GM23338 (cell line): ENCODE measurements around the gene GLCE. TPM values are rescaled to one million over a fixed set of nuclear protein-coding genes. Genes with fewer than 3 reads are reported as not detected.

Experiments
- ATAC-seq: fragments of 200-7000 bp; cut with Tn5 transposase; 3 replicates; pipeline ENCODE4 v1.9.1; 2020
- DNase-seq: peaks from one replicate; pipeline ENCODE4 v3.0.0-alpha.2; 2015; ENCODE audit warnings: low spot score
- H2AFZ ChIP-seq: fragments of 200-600 bp; sonication (generic); 2 replicates; pipeline ENCODE4 v1.8.0; 2016; ENCODE audit warnings: antibody characterized with exemption, mild to moderate bottlenecking, moderate library complexity
- H3F3A ChIP-seq: fragments of 200-600 bp; sonication (generic); replicated peaks from 2 replicates; pipeline ENCODE4 v1.8.0; 2017; ENCODE audit warnings: antibody characterized with exemption, mixed run types, low read depth
- H3K27ac ChIP-seq: fragments of 200-600 bp; sonication (generic); 2 replicates; pipeline ENCODE4 v1.6.1; 2016; ENCODE audit warnings: low read depth
- H3K27me3 ChIP-seq: fragments of 200-600 bp; sonication (generic); 2 replicates; pipeline ENCODE4 v1.8.0; 2016; ENCODE audit warnings: mild to moderate bottlenecking, mixed run types, moderate library complexity; ENCODE audit not compliant: insufficient read depth
- H3K36me3 ChIP-seq: fragments of 200-600 bp; sonication (generic); 2 replicates; pipeline ENCODE4 v1.8.0; 2016; ENCODE audit warnings: mild to moderate bottlenecking; ENCODE audit not compliant: insufficient read depth
- H3K4me1 ChIP-seq: fragments of 200-600 bp; sonication (generic); 2 replicates; pipeline ENCODE4 v1.8.0; 2016; ENCODE audit warnings: mild to moderate bottlenecking, moderate library complexity; ENCODE audit not compliant: insufficient read depth
- H3K4me2 ChIP-seq: fragments of 200-600 bp; sonication (generic); 2 replicates; pipeline ENCODE4 v1.7.1; 2017; ENCODE audit warnings: mixed run types
- H3K4me3 ChIP-seq: fragments of 200-600 bp; sonication (generic); 2 replicates; pipeline ENCODE4 v1.6.1; 2016; ENCODE audit warnings: mixed run types
- H3K79me2 ChIP-seq: fragments of 200-600 bp; sonication (generic); replicated peaks from 2 replicates; pipeline ENCODE4 v1.8.0; 2017; ENCODE audit warnings: mild to moderate bottlenecking; ENCODE audit not compliant: insufficient read depth
- H3K9me2 ChIP-seq: fragments of 200-600 bp; sonication (generic); 2 replicates; pipeline ENCODE4 v1.8.0; 2017; ENCODE audit not compliant: insufficient read depth
- H4K20me1 ChIP-seq: fragments of 200-600 bp; sonication (generic); replicated peaks from 2 replicates; pipeline ENCODE4 v1.8.0; 2017; ENCODE audit warnings: mild to moderate bottlenecking; ENCODE audit not compliant: insufficient read depth
- H3K27ac Mint-ChIP-seq: 2 replicates; pipeline ENCODE4 v1.8.0; 2020; ENCODE audit warnings: inconsistent platforms, mild to moderate bottlenecking, moderate library complexity, mixed read lengths
- H3K27me3 Mint-ChIP-seq: 3 replicates; pipeline ENCODE4 v1.8.0; 2022; ENCODE audit warnings: low read depth, mild to moderate bottlenecking, moderate library complexity, mixed read lengths, inconsistent platforms; ENCODE audit not compliant: insufficient read depth, poor library complexity
- H3K36me3 Mint-ChIP-seq: 3 replicates; pipeline ENCODE4 v1.8.0; 2021; ENCODE audit warnings: low read depth, mild to moderate bottlenecking, inconsistent platforms, moderate library complexity, mixed read lengths
- H3K4me1 Mint-ChIP-seq: 3 replicates; pipeline ENCODE4 v1.8.0; 2020; ENCODE audit warnings: mild to moderate bottlenecking, inconsistent platforms, mixed read lengths
- H3K4me3 Mint-ChIP-seq: 3 replicates; pipeline ENCODE4 v1.8.0; 2021; ENCODE audit warnings: moderate library complexity, mild to moderate bottlenecking, inconsistent platforms, mixed read lengths
- H3K9me3 Mint-ChIP-seq: 3 replicates; pipeline ENCODE4 v1.8.0; 2020; ENCODE audit warnings: moderate library complexity, mild to moderate bottlenecking, inconsistent platforms, mixed read lengths
- CREB1 ChIP-seq: fragments of 250-450 bp; sonication (Bioruptor Pico); IDR thresholded peaks from 2 replicates; pipeline ENCODE4 v1.5.0; 2020; ENCODE audit warnings: low read depth, mild to moderate bottlenecking, moderate library complexity
- EZH2 ChIP-seq: fragments of 200-600 bp; sonication (generic); IDR thresholded peaks from one replicate; pipeline ENCODE4 v1.8.0; 2017; ENCODE audit warnings: antibody characterized with exemption, mild to moderate bottlenecking, low read depth; ENCODE audit not compliant: unreplicated experiment
- EZH2phosphoT487 ChIP-seq: fragments of 200-600 bp; sonication (generic); IDR thresholded peaks from one replicate; pipeline ENCODE4 v1.8.1; 2018; ENCODE audit warnings: antibody characterized with exemption; ENCODE audit not compliant: unreplicated experiment
- JUNB ChIP-seq: IDR thresholded peaks from one replicate; pipeline ENCODE4 v1.6.1; 2016; ENCODE audit warnings: antibody characterized with exemption; ENCODE audit not compliant: unreplicated experiment
- NANOG ChIP-seq: IDR thresholded peaks from 2 replicates; pipeline ENCODE4 v1.6.1; 2016; ENCODE audit warnings: antibody characterized with exemption, borderline replicate concordance
- POLR2AphosphoS5 ChIP-seq: IDR thresholded peaks from 2 replicates; pipeline ENCODE4 v1.6.1; 2016; ENCODE audit warnings: antibody characterized with exemption, low read depth
- ZNF114 ChIP-seq: fragments of 250-450 bp; sonication (Bioruptor Pico); IDR thresholded peaks from 2 replicates; pipeline ENCODE4 v1.5.0; 2020; ENCODE audit warnings: mild to moderate bottlenecking, moderate library complexity
- ZNF331 ChIP-seq: fragments of 250-450 bp; sonication (Bioruptor Pico); IDR thresholded peaks from 2 replicates; pipeline ENCODE4 v1.5.0; 2020; ENCODE audit warnings: low read depth, mild to moderate bottlenecking, moderate library complexity
- ZNF462 ChIP-seq: fragments of 250-450 bp; sonication (Bioruptor Pico); IDR thresholded peaks from 2 replicates; pipeline ENCODE4 v1.5.0; 2020; ENCODE audit warnings: mild to moderate bottlenecking, moderate library complexity
- polyA plus RNA-seq: library from polyadenylated mRNA; unstranded; fragments of >200 nt; fragmentation: Nextera tagmentation; extraction: Ambion mirVana; gene quantifications from 2 replicates; pipeline ENCODE4 v1.2.1, GENCODE V29; 2016
- total RNA-seq: library from RNA; depleted of rRNA; stranded (reverse); fragments of >200 nt; shearing (Covaris generic); gene quantifications from 2 replicates; pipeline ENCODE4 v1.2.3, GENCODE V29; 2014
- TF ChIP-seq, protein P1 (sequence below): IDR thresholded peaks from 2 replicates; pipeline ENCODE4 v1.6.1; 2016; ENCODE audit warnings: antibody characterized with exemption

The GLCE gene
- total and polyA plus RNA-seq, 2 experiments from 2014 or later, result 7.5 to 15.5 TPM

- TF ChIP-seq ZNF462, result no peak
- TF ChIP-seq ZNF331 (CRISPR knock-in tag), result no peak
- TF ChIP-seq POLR2AphosphoS5, result no peak
Observed at GRCh38 chr15:69232765-69233164, 72.3 kb downstream of the GLCE start (continued).

DNA sequence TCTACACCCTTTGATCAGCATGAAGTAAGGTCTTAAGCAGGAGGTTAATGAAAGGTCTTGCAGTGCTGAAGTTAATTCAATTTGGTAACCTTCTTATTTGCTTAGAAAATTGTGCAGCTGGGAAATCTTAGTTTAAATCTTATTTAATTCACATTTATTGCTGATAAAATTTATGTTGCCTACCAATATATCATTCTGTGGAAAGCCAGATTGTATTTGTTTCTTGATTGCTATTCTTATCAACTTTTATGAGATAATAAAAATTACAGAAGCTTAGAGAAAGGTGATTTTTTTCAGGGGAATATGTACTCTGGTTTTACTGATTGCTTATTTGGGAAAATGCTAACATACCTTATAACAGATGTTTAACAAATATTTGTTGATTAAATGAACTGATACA lies 74.2 kb downstream of the GLCE start:
- ATAC-seq, result no peak
- no peaks in the 10 kb centered on the region for H3K4me1 ChIP-seq
- no peaks in the 10 kb centered on the region for H3K36me3 ChIP-seq
- no peaks in the 10 kb centered on the region for H3K79me2 ChIP-seq
- no peak for TF ChIP-seq CREB1 (CRISPR knock-in tag)
- TF ChIP-seq EZH2, result no peak
- TF ChIP-seq EZH2phosphoT487, result no peak
- no peak for TF ChIP-seq ZNF114 (CRISPR knock-in tag)
- no peak for TF ChIP-seq ZNF331 (CRISPR knock-in tag)
- TF ChIP-seq NANOG, result no peak
- no peak for TF ChIP-seq JUNB
- TF ChIP-seq, protein P1, sequence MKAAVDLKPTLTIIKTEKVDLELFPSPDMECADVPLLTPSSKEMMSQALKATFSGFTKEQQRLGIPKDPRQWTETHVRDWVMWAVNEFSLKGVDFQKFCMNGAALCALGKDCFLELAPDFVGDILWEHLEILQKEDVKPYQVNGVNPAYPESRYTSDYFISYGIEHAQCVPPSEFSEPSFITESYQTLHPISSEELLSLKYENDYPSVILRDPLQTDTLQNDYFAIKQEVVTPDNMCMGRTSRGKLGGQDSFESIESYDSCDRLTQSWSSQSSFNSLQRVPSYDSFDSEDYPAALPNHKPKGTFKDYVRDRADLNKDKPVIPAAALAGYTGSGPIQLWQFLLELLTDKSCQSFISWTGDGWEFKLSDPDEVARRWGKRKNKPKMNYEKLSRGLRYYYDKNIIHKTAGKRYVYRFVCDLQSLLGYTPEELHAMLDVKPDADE, result no peak
- H4K20me1 ChIP-seq, result no peaks in the 10 kb centered on the region
- no peak overlapping the region for H3K4me2 ChIP-seq
- Mint-ChIP-seq H3K9me3 (no peaks in the 10 kb centered on the region; the same call in 2 of the 3 replicates), H3K36me3 (peaks cover 11% of the 10 kb centered on the region; the same call in 2 of the 3 replicates), H3K4me3 (no peak overlapping the region), H3K27me3 (no peaks in the 10 kb centered on the region), H3K27ac (no peak overlapping the region), H3K4me1 (no peaks in the 10 kb centered on the region)
- no peaks in the 10 kb centered on the region for H3K9me2 ChIP-seq
- no peaks in the 10 kb centered on the region for H3F3A ChIP-seq
- DNase-seq, result no peak
- H2AFZ ChIP-seq, result no peak overlapping the region
- no peaks in the 10 kb centered on the region for H3K27me3 ChIP-seq
- no peak overlapping the region for H3K27ac ChIP-seq
- H3K4me3 ChIP-seq, result no peak overlapping the region
